Mesenchymal stem cell (in vitro differentiated cells and primary cell): Measurements from ENCODE around the gene LHFPL2.
A peak's percentile ranks its signal among the peaks of the same experiment; 100 is the strongest.

Experiments used
- DNase-seq: peaks from one replicate; pipeline ENCODE4 v3.0.0-alpha.2; 2013
- H2AFZ ChIP-seq: one replicate; pipeline ENCODE4 v1.6.1; 2013; ENCODE audit warnings: low read depth, mild to moderate bottlenecking, control low read depth, inconsistent platforms, low read length, moderate library complexity
- H2AK5ac ChIP-seq: 2 replicates; pipeline ENCODE4 v1.6.1; 2013; ENCODE audit warnings: low read length, moderate library complexity, mild to moderate bottlenecking, inconsistent platforms; ENCODE audit not compliant: severe bottlenecking
- H2BK120ac ChIP-seq: one replicate; pipeline ENCODE4 v1.6.1; 2013; ENCODE audit warnings: low read depth, mild to moderate bottlenecking, inconsistent platforms, low read length, moderate library complexity
- H2BK12ac ChIP-seq, 2 experiments: one replicate each; pipeline ENCODE4 v1.6.1; 2013; ENCODE audit warnings: inconsistent platforms in 2 of 2, low read length in 2 of 2, mild to moderate bottlenecking in 2 of 2, moderate library complexity in 2 of 2, control low read depth in 1 of 2
- H2BK15ac ChIP-seq: one replicate; pipeline ENCODE4 v1.6.1; 2013; ENCODE audit warnings: mild to moderate bottlenecking, low read depth, inconsistent platforms; ENCODE audit not compliant: poor library complexity, severe bottlenecking
- H2BK5ac ChIP-seq: 2 replicates; pipeline ENCODE4 v1.6.1; 2013; ENCODE audit warnings: low read depth, mild to moderate bottlenecking, low read length, control low read depth, inconsistent platforms; ENCODE audit not compliant: poor library complexity, severe bottlenecking
- H3K14ac ChIP-seq, 2 experiments: one replicate each; pipeline ENCODE4 v1.6.1; 2013; ENCODE audit warnings: inconsistent platforms in 2 of 2, low read length in 2 of 2, control low read depth in 1 of 2, mild to moderate bottlenecking in 1 of 2, moderate library complexity in 1 of 2
- H3K18ac ChIP-seq, 2 experiments: one replicate each; pipeline ENCODE4 v1.6.1; 2013; ENCODE audit warnings: inconsistent platforms in 2 of 2, low read length in 2 of 2, control low read depth in 1 of 2, low read depth in 1 of 2, mild to moderate bottlenecking in 1 of 2
- H3K23ac ChIP-seq, 2 experiments: one replicate each; pipeline ENCODE4 v1.6.1; 2013; ENCODE audit warnings: inconsistent platforms in 2 of 2, low read length in 2 of 2, mild to moderate bottlenecking in 2 of 2, moderate library complexity in 2 of 2, control low read depth in 1 of 2
- H3K27ac ChIP-seq: 2 replicates; pipeline ENCODE4 v1.5.1; 2013; ENCODE audit warnings: mild to moderate bottlenecking, moderate library complexity, low read length, control low read depth, inconsistent platforms; ENCODE audit not compliant: poor library complexity, severe bottlenecking
- H3K27me3 ChIP-seq, 2 experiments: 2 replicates each; pipeline versions ENCODE4 v1.6.1 to v1.7.0; 2013; ENCODE audit warnings: low read length in 2 of 2, mild to moderate bottlenecking in 2 of 2, moderate library complexity in 2 of 2, control low read depth in 1 of 2, inconsistent platforms in 1 of 2; ENCODE audit not compliant: control insufficient read depth in 1 of 2, insufficient read depth in 1 of 2
- H3K36me3 ChIP-seq, 2 experiments: 2 replicates each; pipeline versions ENCODE4 v1.6.1 to v1.7.0; 2013; ENCODE audit warnings: low read length in 2 of 2, control low read depth in 1 of 2, inconsistent platforms in 1 of 2, low read depth in 1 of 2, mild to moderate bottlenecking in 1 of 2; ENCODE audit not compliant: insufficient read depth in 2 of 2, control insufficient read depth in 1 of 2
- H3K4ac ChIP-seq, 2 experiments: one replicate each; pipeline ENCODE4 v1.6.1; 2013; ENCODE audit warnings: inconsistent platforms in 2 of 2, low read length in 2 of 2, mild to moderate bottlenecking in 2 of 2, moderate library complexity in 2 of 2, control low read depth in 1 of 2, low read depth in 1 of 2
- H3K4me1 ChIP-seq: 2 replicates; pipeline ENCODE4 v1.6.1; 2013; ENCODE audit warnings: low read depth, low read length, control low read depth; ENCODE audit not compliant: control insufficient read depth, insufficient read depth
- H3K4me2 ChIP-seq: 2 replicates; pipeline ENCODE4 v1.6.1; 2013; ENCODE audit warnings: low read length, mild to moderate bottlenecking, inconsistent platforms; ENCODE audit not compliant: poor library complexity, severe bottlenecking
- H3K4me3 ChIP-seq, 2 experiments: 2 replicates each; pipeline versions ENCODE4 v1.5.1 to v1.7.0; 2013; ENCODE audit warnings: low read length in 2 of 2, mild to moderate bottlenecking in 2 of 2, control low read depth in 1 of 2, low read depth in 1 of 2; ENCODE audit not compliant: insufficient read depth in 1 of 2
- H3K79me1 ChIP-seq: replicated peaks from 2 replicates; pipeline ENCODE4 v1.6.1; 2013; ENCODE audit warnings: mild to moderate bottlenecking, control low read depth, low read length, inconsistent platforms; ENCODE audit not compliant: poor library complexity, severe bottlenecking
- H3K9ac ChIP-seq: 2 replicates; pipeline ENCODE4 v1.7.0; 2013; ENCODE audit warnings: mild to moderate bottlenecking, low read length, moderate library complexity
- H3K9me3 ChIP-seq: 2 replicates; pipeline ENCODE4 v1.7.0; 2013; ENCODE audit warnings: mild to moderate bottlenecking, low read length; ENCODE audit not compliant: control insufficient read depth
- H4K8ac ChIP-seq: one replicate; pipeline ENCODE4 v1.6.1; 2013; ENCODE audit warnings: inconsistent platforms, mild to moderate bottlenecking, low read length, moderate library complexity
- H4K91ac ChIP-seq: one replicate; pipeline ENCODE4 v1.6.1; 2013; ENCODE audit warnings: mild to moderate bottlenecking, low read length, inconsistent platforms
- WGBS: methylation state at CpG from one replicate; pipeline ENCODE4 v1.1.7; 2013; ENCODE audit warnings: mixed read lengths; 5-methylcytosine and 5-hydroxymethylcytosine counted together

The LHFPL2 gene

DNA sequence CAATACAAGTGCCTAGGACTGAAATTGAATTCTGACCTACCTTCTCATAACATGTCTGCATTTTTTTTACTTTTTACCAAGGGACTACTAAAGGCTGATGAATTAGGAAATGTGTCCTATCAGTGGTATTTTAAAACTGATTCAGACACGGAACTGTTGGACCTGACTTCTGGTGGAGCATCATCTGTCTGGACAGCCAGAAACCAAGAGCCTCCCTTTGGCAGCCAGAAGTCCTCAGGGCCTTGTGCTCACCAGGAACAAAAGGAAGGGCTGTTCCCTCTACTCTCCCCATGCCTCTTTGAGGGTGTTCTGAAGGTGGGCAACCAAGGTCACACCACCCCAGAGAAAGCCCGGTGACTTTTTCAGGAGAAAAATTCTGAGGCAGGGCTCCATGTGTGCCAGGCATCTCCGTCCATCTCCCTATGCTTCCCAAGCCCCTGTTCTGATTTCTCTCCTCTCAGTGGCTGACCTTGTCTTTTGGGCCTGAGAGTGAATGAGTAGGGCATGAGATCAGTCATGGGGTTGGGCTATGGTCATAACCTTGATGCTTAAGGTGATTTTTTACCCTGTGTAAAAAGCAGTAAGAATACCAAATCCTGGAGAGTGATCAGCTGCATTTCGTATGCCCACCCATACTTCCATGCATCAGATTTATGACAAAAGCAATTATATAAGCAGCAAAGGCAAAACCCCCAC is 144.5 kb downstream of the LHFPL2 start:
- no peaks in the 10 kb centered on the region for H3K9me3 ChIP-seq
- H3K4ac ChIP-seq: peak overlapping the region in 1 of 2 experiments; percentile 14
- H2AFZ ChIP-seq: no peak overlapping the region
- H3K23ac ChIP-seq: no peak overlapping the region
- H2AK5ac ChIP-seq: no peak overlapping the region
- H2BK12ac ChIP-seq: no peak overlapping the region
- no peak overlapping the region for H4K8ac ChIP-seq
- no peak for DNase-seq
- H3K9ac ChIP-seq: peak overlapping the region; percentile 93
- peak overlapping the region in 1 of 2 experiments; percentile 20 for H3K4me3 ChIP-seq
- no peak overlapping the region for H3K27ac ChIP-seq
- H3K18ac ChIP-seq: no peak overlapping the region
- H2BK5ac ChIP-seq: no peak overlapping the region
- WGBS: 90% methylated on average over 3 of the region's 4 CpGs
- no peak overlapping the region for H3K4me2 ChIP-seq
- no peak overlapping the region for H2BK15ac ChIP-seq
- H3K36me3 ChIP-seq: peaks cover 0 to 10% of the 10 kb centered on the region in 2 experiments
- H3K27me3 ChIP-seq: no peaks in the 10 kb centered on the region
- peaks cover 4% of the 10 kb centered on the region for H3K4me1 ChIP-seq
- H4K91ac ChIP-seq: no peak overlapping the region
- no peak overlapping the region for H3K14ac ChIP-seq
- peaks cover 23% of the 10 kb centered on the region for H3K79me1 ChIP-seq
- H2BK120ac ChIP-seq: no peak overlapping the region

DNA sequence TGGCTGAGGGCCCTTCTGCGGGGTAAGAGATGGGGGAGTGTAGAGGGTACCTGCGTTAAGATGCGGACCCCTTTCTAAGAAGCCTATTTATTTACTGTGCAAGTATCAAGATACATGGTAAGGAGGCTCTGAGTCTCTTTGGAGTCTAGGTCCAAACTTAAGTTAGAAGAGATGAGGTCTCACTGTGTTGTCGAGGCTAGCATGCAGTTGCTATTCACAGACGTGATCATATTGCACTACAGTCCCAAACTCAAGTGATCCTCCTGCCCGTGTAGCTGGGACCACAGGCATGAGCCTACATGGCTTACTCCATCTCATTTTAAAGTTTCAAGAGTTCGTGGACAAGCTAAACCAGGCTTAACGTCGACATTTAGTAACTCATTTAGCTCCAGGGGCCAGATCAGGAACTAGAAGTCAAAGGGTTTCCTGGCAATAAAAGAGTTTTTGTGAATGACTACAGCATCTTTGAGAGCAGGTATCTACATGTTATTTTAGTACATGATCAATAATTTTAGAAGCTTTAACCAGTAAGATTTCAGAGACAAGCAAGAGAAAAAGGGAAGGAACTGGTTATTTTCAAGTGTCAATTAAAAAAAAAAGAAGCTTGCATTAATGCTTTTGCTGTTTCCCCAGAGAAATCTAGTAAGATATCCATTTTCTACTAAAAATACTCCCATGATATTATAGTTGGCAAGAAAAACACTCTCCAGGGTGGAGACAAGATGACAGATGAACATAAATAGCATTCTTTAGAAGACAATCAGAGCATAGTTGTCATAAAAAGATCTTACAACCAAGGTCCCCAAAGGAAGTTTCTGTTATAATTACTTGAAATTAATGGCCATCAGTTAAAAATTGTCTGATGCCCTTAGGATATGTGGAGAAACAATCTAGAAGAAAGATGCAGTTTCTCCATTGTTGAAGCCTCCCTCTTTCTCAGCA is 146.9 kb downstream of the LHFPL2 start:
- H3K4ac ChIP-seq: no peak overlapping the region

DNA sequence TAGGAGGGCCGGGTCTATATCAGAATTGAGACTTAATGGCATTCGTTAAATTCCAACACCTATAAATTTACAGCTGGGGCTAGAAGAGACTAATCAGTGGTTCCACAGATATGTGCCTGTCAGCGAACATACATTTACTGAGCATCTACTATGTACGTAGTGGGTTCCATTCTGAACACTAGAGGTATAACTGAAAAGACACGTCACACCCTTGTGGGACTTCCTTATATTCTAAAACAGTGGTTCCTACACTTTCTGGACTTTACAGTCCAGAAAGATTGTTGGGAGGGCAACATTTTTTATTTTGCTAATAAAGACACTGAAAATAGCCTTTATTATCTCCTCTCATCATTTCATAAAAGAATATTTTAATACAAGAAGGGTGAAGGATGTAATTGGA is 147.7 kb downstream of the LHFPL2 start:
- H3K9me3 ChIP-seq: no peaks in the 10 kb centered on the region
- H3K27me3 ChIP-seq: no peaks in the 10 kb centered on the region
- H3K27ac ChIP-seq: no peak overlapping the region
- H3K4ac ChIP-seq: no peak overlapping the region
- WGBS: 91% methylated on average over 4 of the region's 5 CpGs
- H3K23ac ChIP-seq: no peak overlapping the region
- H3K79me1 ChIP-seq: peaks cover 25% of the 10 kb centered on the region
- H2BK120ac ChIP-seq: no peak overlapping the region
- H3K4me3 ChIP-seq: no peak overlapping the region
- no peak overlapping the region for H2AFZ ChIP-seq
- no peak overlapping the region for H4K8ac ChIP-seq
- H2BK12ac ChIP-seq: no peak overlapping the region
- H4K91ac ChIP-seq: no peak overlapping the region
- H3K9ac ChIP-seq: no peak overlapping the region
- no peak for DNase-seq
- no peak overlapping the region for H3K14ac ChIP-seq
- H2AK5ac ChIP-seq: no peak overlapping the region
- no peak overlapping the region for H3K4me2 ChIP-seq
- no peak overlapping the region for H3K18ac ChIP-seq
- H2BK15ac ChIP-seq: no peak overlapping the region
- H3K4me1 ChIP-seq: peaks cover 4% of the 10 kb centered on the region
- peaks cover 0 to 7% of the 10 kb centered on the region in 2 experiments for H3K36me3 ChIP-seq
- no peak overlapping the region for H2BK5ac ChIP-seq

More for the DNA sequence above, 146.9 kb downstream of the LHFPL2 start:
- Histone ChIP-seq H3K23ac (no peak overlapping the region), H2AK5ac (no peak overlapping the region), H2BK12ac (no peak overlapping the region), H3K27ac (no peak overlapping the region), H3K9ac (peak overlapping the region; percentile 18), H2BK5ac (no peak overlapping the region), H3K4me2 (no peak overlapping the region), H3K18ac (no peak overlapping the region), H3K9me3 (no peaks in the 10 kb centered on the region), H3K79me1 (peaks cover 26% of the 10 kb centered on the region), H3K36me3 (peaks cover 0 to 10% of the 10 kb centered on the region in 2 experiments), H3K14ac (no peak overlapping the region), H3K4me1 (peaks cover 4% of the 10 kb centered on the region), H2BK120ac (no peak overlapping the region), H3K4me3 (no peak overlapping the region), H4K91ac (no peak overlapping the region), H2BK15ac (no peak overlapping the region), H2AFZ (no peak overlapping the region), H3K27me3 (no peaks in the 10 kb centered on the region), H4K8ac (no peak overlapping the region)
- WGBS: 95% methylated on average over 8 of the region's 9 CpGs
- no peak for DNase-seq

DNA sequence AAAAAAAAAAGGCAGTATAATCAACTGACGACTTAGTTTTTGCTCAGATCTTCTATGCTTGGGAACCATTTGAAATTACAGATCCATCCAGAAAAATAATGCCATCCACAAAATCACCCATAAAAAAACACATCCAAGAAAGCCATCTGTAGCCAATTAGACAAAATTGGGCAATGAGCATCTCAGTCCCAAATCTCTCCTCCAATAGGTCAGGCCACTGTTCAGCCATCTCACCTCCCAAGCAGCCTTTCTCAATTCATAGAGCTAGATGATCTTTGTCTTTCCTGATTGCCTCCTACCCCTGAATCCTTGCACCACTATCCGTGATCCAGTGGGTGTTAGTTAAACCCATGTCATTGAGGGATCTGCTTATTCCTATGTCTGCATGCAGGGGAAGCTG is 148.5 kb downstream of the LHFPL2 start:
- Histone ChIP-seq H3K4me2 (no peak overlapping the region), H2BK12ac (no peak overlapping the region), H4K91ac (no peak overlapping the region), H3K4ac (no peak overlapping the region), H3K14ac (no peak overlapping the region), H3K4me1 (peaks cover 4% of the 10 kb centered on the region), H3K9me3 (no peaks in the 10 kb centered on the region), H2AFZ (no peak overlapping the region), H4K8ac (no peak overlapping the region), H2BK120ac (no peak overlapping the region), H3K4me3 (no peak overlapping the region), H2AK5ac (no peak overlapping the region), H3K9ac (no peak overlapping the region), H3K23ac (no peak overlapping the region), H2BK5ac (no peak overlapping the region), H3K27ac (no peak overlapping the region), H3K18ac (no peak overlapping the region), H3K79me1 (peaks cover 28% of the 10 kb centered on the region), H3K36me3 (peaks cover 0 to 6% of the 10 kb centered on the region in 2 experiments), H3K27me3 (no peaks in the 10 kb centered on the region), H2BK15ac (no peak overlapping the region)
- DNase-seq: no peak
- WGBS: 97% methylated on average over 2 of the region's 2 CpGs
